NB4 (cell line): ENCODE measurements around the gene PLCE1.

Experiments
- DNase-seq: peaks from one replicate; pipeline ENCODE4 v3.0.0; 2010; ENCODE audit warnings: low read depth
- H3K4me3 ChIP-seq: one replicate; pipeline ENCODE4 v1.5.1; 2011; ENCODE audit warnings: mild to moderate bottlenecking, low read depth, low read length, moderate library complexity
- CTCF ChIP-seq: IDR thresholded peaks from one replicate; pipeline ENCODE4 v1.5.1; 2012; ENCODE audit warnings: low read depth, low read length
- MAX ChIP-seq: IDR thresholded peaks from 2 replicates; pipeline ENCODE4 v1.6.1; 2011; ENCODE audit warnings: low read depth, low read length
- MYC ChIP-seq: IDR thresholded peaks from 2 replicates; pipeline ENCODE4 v1.6.1; 2011; ENCODE audit warnings: low read depth, low read length
- POLR2A ChIP-seq: IDR thresholded peaks from 2 replicates; pipeline ENCODE4 v1.6.1; 2011; ENCODE audit warnings: mild to moderate bottlenecking; ENCODE audit not compliant: insufficient read length; ENCODE audit errors: extremely low read depth

PLCE1 gene

DNA sequence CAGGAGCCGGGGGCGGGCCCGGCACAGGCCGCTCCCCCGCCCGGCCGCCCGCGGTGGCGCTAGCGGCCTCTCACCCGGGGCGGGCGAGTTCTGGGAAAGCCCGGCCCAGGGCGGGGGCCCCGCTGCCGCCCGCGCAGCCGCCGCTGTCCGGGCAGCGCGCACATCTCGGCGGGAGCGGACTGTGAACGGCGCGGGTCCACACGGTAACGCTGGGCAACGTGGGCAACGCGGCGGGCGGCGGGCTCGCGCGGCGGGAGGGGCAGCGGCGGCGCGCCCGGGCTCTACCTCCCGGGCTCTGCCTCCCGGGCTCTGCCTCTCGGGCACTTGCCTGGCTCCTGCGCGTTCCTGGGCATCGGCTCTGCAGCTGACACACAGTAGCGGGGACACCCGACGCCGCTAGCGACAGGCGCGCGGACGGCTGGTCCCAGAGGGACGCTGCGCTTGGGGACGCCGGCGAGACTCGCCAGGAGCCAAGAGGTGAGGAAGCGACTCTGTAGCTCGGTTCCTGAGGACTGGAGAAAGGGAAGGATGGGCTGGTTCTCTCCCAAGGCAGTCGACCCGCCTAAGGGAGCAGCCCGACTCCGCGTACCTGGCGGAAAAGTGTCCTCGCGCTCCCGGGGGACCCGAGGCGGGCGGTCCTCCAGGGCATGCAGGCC lies at the start of gene PLCE1:
PLCE1 (plus strand) TSS at position 150 of the 656 bp plus-strand sequence. CDS start 37,116 bp downstream, outside the sequence.
- no peak within 1 kb of the TSS for H3K4me3 ChIP-seq
- no peak for TF ChIP-seq CTCF
- TF ChIP-seq MAX, result no peak
- TF ChIP-seq MYC, result no peak
- TF ChIP-seq POLR2A, result no peak

DNA sequence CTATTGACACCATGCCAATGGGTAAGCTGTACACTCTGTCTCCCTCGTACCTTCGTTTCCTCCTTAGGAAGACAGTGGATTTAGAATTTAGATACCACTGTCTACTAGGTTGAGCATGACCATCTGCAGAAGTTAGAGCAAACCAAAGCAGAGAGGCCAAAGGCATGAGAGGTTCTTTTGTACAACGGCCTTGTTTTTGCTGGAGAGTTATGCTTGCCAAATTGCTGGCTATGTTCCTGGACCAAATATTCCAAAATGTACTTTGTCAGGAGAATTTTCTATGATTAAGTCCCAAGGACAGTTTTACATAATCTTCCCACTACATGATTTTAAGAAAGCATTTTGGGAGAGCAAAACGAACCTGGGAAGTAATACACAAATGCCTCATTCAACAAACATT lies 47.9 kb upstream of the PLCE1 start:
- no peak overlapping the region for H3K4me3 ChIP-seq
- DNase-seq, result no peak
- TF ChIP-seq MAX, result no peak
- no peak for TF ChIP-seq CTCF
- no peak for TF ChIP-seq POLR2A
- no peak for TF ChIP-seq MYC

More for the DNA sequence above, at the start of gene PLCE1:
- DNase-seq, result no peak

- no peak for DNase-seq
- TF ChIP-seq POLR2A (no peak), CTCF (no peak), MYC (no peak), MAX (no peak)
- no peak overlapping the region for H3K4me3 ChIP-seq
Observed at GRCh38 chr10:93947055-93947454, 46.7 kb upstream of the PLCE1 start.

DNA sequence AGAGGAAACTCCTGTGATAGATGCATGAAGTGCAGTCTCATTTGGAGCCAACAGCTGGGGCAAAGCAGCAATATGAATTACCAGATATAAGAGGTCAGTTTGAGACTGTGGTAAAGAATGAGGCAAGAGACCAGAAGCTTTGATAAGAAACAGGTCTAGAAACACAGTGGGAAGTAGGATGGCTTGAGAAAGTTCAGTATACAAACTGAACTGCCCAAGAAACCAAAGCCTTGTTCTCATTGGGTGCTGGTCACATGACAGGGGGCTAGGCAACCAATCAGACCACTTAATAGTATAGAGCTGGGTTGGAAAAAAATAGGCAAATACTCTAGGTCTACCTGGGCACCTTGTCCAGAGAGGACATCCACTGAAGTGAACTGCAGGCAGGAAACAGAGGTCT lies 46.2 kb upstream of the PLCE1 start:
- TF ChIP-seq POLR2A (no peak), MYC (no peak), MAX (no peak), CTCF (no peak)
- H3K4me3 ChIP-seq, result no peak overlapping the region
- DNase-seq, result no peak

GRCh38 chr10:93951905-93952304 lies 41.8 kb upstream of the PLCE1 start:
- TF ChIP-seq MYC (no peak), CTCF (no peak), POLR2A (no peak), MAX (no peak)
- H3K4me3 ChIP-seq, result no peak overlapping the region
- DNase-seq, result no peak
